Osteoblast (primary cell): ENCODE data around the gene ZIC4. TPM values are rescaled to one million over a fixed set of nuclear protein-coding genes. Genes with fewer than 3 reads are reported as not detected.

Experiments
- DNase-seq: peaks from one replicate; pipeline ENCODE4 v3.0.0; 2011; ENCODE audit warnings: low spot score, mixed read lengths; ENCODE audit not compliant: insufficient read length; ENCODE audit errors: missing footprints
- H2AFZ ChIP-seq: 2 replicates; pipeline ENCODE4 v1.6.0; 2011; ENCODE audit warnings: mild to moderate bottlenecking, low read length
- H3K27ac ChIP-seq: 2 replicates; pipeline ENCODE4 v1.5.1; 2011; ENCODE audit warnings: mild to moderate bottlenecking, low read depth, low read length, moderate library complexity
- H3K27me3 ChIP-seq: 2 replicates; pipeline ENCODE4 v1.6.0; 2012; ENCODE audit warnings: mild to moderate bottlenecking, control low read depth, inconsistent platforms, low read length, moderate library complexity; ENCODE audit not compliant: insufficient read depth
- H3K36me3 ChIP-seq: 2 replicates; pipeline ENCODE4 v1.5.1; 2011; ENCODE audit warnings: mild to moderate bottlenecking, low read length, control low read depth, moderate library complexity; ENCODE audit not compliant: insufficient read depth
- H3K4me1 ChIP-seq: 2 replicates; pipeline ENCODE4 v1.5.1; 2011; ENCODE audit warnings: mild to moderate bottlenecking, low read length, control low read depth, moderate library complexity; ENCODE audit not compliant: insufficient read depth
- H3K4me2 ChIP-seq: 2 replicates; pipeline ENCODE4 v1.6.0; 2011; ENCODE audit warnings: mild to moderate bottlenecking, low read length; ENCODE audit not compliant: insufficient read depth
- H3K4me3 ChIP-seq: fragments of 200-600 bp; sonication (generic); 3 replicates; pipeline ENCODE4 v1.5.1; 2012; ENCODE audit warnings: mild to moderate bottlenecking, low read length, inconsistent platforms; ENCODE audit not compliant: insufficient read depth
- H3K79me2 ChIP-seq: 2 replicates; pipeline ENCODE4 v1.6.0; 2012; ENCODE audit warnings: mild to moderate bottlenecking, low read length, control low read depth, inconsistent platforms; ENCODE audit not compliant: insufficient read depth
- H3K9me3 ChIP-seq: 2 replicates; pipeline ENCODE4 v1.5.1; 2011; ENCODE audit warnings: low read depth, low read length, control low read depth
- H4K20me1 ChIP-seq: 2 replicates; pipeline ENCODE4 v1.6.0; 2012; ENCODE audit warnings: mild to moderate bottlenecking, low read length, control low read depth; ENCODE audit not compliant: insufficient read depth
- total RNA-seq: library from RNA; depleted of rRNA; stranded (reverse); fragments of >200 nt; gene quantifications from 2 replicates; pipeline ENCODE4 v1.2.3, GENCODE V29; 2012
- TF ChIP-seq, protein P1 (sequence below): IDR thresholded peaks from 2 replicates; pipeline ENCODE4 v1.5.1; 2011; ENCODE audit warnings: mild to moderate bottlenecking, low read depth, low read length, moderate library complexity; ENCODE audit errors: extremely low read depth

Gene ZIC4
- total RNA-seq, 1 donor, result 0.72 TPM

DNA sequence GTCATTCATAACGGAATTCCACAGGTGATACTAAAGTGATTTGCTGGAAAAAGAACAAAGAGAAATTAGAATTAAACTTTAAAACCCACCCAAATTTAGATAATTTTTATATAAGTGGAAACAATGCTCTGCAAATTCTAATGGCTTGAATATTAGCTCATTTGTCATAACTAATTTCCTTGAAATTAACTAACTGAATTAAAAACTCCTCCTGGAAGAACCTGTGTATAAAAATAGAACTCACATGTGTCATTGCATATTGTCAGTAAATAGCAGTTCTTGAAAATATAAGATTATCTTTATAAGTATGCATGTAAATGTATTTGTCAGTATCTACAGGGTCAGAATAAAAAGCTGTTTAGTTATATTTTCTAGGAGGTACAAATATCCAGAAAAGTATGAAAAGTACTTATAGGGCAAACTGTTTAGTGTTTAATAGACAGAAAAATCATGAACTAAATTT, 19.1 kb upstream of the ZIC4 start:
- H2AFZ ChIP-seq, result no peak overlapping the region
- no peak overlapping the region for H3K4me2 ChIP-seq
- no peak for DNase-seq
- H3K4me3 ChIP-seq, result no peak overlapping the region
- no peaks in the 10 kb centered on the region for H3K36me3 ChIP-seq
- H3K27me3 ChIP-seq, result peaks cover 67% of the 10 kb centered on the region
- no peaks in the 10 kb centered on the region for H3K4me1 ChIP-seq
- H4K20me1 ChIP-seq, result no peaks in the 10 kb centered on the region
- TF ChIP-seq, protein P1, sequence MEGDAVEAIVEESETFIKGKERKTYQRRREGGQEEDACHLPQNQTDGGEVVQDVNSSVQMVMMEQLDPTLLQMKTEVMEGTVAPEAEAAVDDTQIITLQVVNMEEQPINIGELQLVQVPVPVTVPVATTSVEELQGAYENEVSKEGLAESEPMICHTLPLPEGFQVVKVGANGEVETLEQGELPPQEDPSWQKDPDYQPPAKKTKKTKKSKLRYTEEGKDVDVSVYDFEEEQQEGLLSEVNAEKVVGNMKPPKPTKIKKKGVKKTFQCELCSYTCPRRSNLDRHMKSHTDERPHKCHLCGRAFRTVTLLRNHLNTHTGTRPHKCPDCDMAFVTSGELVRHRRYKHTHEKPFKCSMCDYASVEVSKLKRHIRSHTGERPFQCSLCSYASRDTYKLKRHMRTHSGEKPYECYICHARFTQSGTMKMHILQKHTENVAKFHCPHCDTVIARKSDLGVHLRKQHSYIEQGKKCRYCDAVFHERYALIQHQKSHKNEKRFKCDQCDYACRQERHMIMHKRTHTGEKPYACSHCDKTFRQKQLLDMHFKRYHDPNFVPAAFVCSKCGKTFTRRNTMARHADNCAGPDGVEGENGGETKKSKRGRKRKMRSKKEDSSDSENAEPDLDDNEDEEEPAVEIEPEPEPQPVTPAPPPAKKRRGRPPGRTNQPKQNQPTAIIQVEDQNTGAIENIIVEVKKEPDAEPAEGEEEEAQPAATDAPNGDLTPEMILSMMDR, result no peak
- H3K27ac ChIP-seq, result no peak overlapping the region
- no peaks in the 10 kb centered on the region for H3K79me2 ChIP-seq
- peaks cover 1% of the 10 kb centered on the region for H3K9me3 ChIP-seq

DNA sequence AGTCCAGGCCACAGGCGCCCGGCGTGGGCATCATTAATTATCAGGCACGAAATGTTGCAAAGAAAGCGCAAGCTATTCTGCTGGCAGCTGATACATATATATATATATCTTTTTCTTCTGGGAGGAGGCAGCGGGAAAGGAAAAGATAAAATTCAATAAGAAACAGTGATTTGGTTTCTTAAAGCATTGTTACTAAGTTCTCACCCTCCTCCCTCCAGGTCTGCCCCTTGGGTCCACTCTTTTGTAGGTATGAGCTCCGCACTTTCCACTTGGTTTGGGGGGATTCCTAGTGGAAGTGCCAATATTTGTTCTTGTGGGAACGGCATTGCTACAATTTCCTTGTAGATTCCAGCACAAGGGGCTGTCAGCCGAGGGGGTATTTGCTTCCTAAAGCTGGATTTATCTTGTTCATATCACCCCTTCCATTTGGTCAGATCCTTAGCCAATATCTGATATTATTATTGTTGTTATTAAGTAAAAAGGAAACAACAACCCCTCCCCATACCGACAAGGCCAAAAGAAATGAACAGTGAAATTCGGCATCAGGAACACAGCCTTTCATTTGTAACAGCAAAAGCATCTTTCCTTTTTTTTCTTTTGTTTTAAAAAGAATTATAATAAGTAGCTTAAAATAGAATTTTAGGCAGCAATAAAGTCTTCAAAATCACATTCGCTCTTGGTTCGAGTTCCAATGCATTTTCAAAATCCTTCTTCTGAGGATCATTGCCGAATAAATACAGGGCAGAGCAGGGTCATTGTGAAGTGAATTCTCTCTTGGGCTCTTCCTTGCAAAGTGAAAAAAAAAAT, 18.4 kb upstream of the ZIC4 start:
- Histone ChIP-seq H3K36me3 (no peaks in the 10 kb centered on the region), H3K27ac (no peak overlapping the region), H3K27me3 (peaks cover 74% of the 10 kb centered on the region), H3K4me2 (no peak overlapping the region), H4K20me1 (no peaks in the 10 kb centered on the region), H3K9me3 (peaks cover 3% of the 10 kb centered on the region), H2AFZ (no peak overlapping the region), H3K4me3 (no peak overlapping the region), H3K79me2 (no peaks in the 10 kb centered on the region), H3K4me1 (no peaks in the 10 kb centered on the region)
- TF ChIP-seq, protein P1, result no peak
- peak; percentile 52 for DNase-seq

DNA sequence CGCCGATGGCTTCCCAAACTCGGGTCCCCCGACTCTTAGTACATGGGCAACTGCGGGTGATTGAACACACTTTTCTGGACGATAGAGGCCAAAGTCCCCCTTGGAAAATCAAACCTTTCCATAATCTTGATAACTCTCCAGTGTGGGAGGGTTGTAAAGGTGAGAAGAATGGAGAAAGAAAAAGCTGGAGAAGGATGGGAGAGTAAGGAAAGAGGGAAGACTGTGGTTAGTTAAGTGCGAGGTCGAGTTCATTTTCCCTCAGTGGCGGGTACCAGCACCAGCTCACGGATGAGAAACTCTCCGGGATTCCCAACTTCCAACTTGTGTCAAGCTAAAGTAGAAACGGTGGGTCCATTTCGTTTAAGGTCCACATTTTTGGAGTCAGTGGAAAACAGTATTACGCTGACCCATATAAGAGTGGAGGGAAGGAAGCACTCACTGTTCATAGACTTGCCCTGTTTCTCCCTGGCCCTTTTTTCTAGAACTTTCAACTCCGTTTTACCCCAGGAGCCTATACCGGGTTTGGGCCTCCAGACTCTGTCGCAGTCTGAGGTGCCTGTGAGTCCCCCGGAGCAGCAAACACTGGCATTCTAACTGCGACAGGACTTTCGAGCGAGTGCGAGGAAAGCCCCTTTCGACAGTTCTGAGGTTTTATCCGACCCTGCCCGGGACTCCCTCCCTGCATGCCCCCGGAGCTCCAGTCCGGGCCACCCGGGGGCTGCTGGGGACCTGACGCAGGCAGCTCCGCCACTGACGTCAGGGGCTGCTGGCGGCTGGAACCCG, 17.6 kb upstream of the ZIC4 start:
- no peak overlapping the region for H3K4me2 ChIP-seq
- H2AFZ ChIP-seq, result no peak overlapping the region

More for the DNA sequence above, 17.6 kb upstream of the ZIC4 start:
- peak; percentile 66 for DNase-seq
- Histone ChIP-seq H3K4me1 (no peaks in the 10 kb centered on the region), H4K20me1 (no peaks in the 10 kb centered on the region), H3K36me3 (no peaks in the 10 kb centered on the region), H3K9me3 (peaks cover 3% of the 10 kb centered on the region), H3K27me3 (peaks cover 82% of the 10 kb centered on the region), H3K4me3 (no peak overlapping the region), H3K79me2 (no peaks in the 10 kb centered on the region), H3K27ac (no peak overlapping the region)
- TF ChIP-seq, protein P1, result no peak
